ENCODE measurements around the gene WFDC5. TPM values are rescaled to one million over a fixed set of nuclear protein-coding genes. Genes with fewer than 3 reads are reported as not detected.

WFDC5 gene
- total and polyA plus RNA-seq, 12 donors: not detected

DNA sequence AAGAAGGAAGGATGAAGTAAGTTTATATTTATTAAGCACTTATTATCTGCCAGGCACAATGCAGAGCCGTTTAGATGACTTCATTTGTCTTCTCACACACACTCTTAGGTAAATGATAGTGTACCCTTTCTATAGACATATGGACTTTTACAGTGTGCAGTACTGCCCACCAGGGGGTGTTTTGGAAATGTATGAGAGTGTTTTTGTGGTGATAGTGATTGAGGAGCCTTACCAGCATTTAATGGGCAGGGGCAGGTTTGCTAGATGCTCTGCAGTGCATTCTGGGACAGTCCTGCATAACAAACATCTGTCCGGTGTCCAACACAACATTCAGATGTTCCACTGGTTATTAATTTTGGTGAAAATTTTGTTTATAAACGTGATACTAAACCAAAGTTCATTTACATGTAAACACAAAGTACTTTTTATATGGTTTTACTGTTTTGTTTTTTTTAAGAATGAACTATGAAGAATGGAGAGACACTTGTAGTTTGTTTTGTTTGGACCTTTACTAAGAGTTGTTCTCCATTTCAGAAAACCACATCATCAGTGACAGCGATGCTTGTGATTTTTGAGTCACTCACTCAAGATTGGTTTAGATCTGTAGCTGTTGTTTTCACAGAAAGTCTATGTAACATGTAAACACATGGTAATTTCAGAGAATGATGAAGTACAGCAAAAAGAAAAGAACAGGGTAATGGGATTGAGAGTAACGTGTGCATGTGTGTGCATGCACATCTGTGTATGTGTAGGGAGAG lies 33.9 kb downstream of the WFDC5 start:
- Histone ChIP-seq H3K36me3 (replicated peaks in 1 of 2) (peaks cover 0 to 14% of the 10 kb centered on the region in 2 donors), H3K27ac (no peak overlapping the region)

DNA sequence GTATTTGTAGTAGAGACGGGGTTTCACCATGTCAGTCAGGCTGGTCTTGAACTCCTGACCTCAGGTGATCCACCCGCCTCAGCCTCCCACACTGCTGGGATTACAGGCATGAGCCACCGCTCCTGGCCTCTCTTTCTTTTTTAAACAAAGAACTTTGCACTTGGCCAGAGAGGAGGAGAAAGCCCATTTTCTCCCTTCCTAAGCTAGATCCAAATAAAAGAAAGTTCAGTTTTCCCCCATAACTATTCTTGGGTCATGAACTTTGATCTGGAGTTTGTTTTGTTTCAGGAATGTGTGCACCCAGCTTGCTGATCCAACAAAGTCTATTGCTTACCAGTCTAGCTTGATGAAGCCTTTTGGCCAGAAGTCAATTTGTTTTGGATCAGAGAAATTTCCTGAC lies 37.4 kb downstream of the WFDC5 start:
- no peaks in the 10 kb centered on the region for H3K9me3 ChIP-seq (replicated peaks in 1 of 3)
- 79 to 98% (median 91%) methylated on average over 3 of the region's 3 CpGs for WGBS, 4 donors
- DNase-seq: no peak
- TF ChIP-seq, protein P1, sequence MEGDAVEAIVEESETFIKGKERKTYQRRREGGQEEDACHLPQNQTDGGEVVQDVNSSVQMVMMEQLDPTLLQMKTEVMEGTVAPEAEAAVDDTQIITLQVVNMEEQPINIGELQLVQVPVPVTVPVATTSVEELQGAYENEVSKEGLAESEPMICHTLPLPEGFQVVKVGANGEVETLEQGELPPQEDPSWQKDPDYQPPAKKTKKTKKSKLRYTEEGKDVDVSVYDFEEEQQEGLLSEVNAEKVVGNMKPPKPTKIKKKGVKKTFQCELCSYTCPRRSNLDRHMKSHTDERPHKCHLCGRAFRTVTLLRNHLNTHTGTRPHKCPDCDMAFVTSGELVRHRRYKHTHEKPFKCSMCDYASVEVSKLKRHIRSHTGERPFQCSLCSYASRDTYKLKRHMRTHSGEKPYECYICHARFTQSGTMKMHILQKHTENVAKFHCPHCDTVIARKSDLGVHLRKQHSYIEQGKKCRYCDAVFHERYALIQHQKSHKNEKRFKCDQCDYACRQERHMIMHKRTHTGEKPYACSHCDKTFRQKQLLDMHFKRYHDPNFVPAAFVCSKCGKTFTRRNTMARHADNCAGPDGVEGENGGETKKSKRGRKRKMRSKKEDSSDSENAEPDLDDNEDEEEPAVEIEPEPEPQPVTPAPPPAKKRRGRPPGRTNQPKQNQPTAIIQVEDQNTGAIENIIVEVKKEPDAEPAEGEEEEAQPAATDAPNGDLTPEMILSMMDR (IDR thresholded peaks at IDR 0.05): no peak
- TF ChIP-seq POLR2A (IDR thresholded peaks at IDR 0.05): no peak
- intact Hi-C loops (cut with DNase I): no loop called here
- H3K4me1 ChIP-seq (replicated peaks in 1 of 2): no peaks in the 10 kb centered on the region
- H3K36me3 ChIP-seq (replicated peaks in 1 of 2): peaks cover 0 to 26% of the 10 kb centered on the region in 2 donors
- H3K4me3 ChIP-seq: no peak overlapping the region
- no peak overlapping the region for H3K27ac ChIP-seq
- no peaks in the 10 kb centered on the region for H3K27me3 ChIP-seq

More for the DNA sequence above, 33.9 kb downstream of the WFDC5 start:
- no peak for DNase-seq
- TF ChIP-seq, protein P1 (IDR thresholded peaks at IDR 0.05): peak in 1 of 6 experiments; percentile 15
- no peak for TF ChIP-seq POLR2A (IDR thresholded peaks at IDR 0.05)
- no peaks in the 10 kb centered on the region for H3K9me3 ChIP-seq (replicated peaks in 1 of 3)
- intact Hi-C loops (cut with DNase I): no loop called here
- H3K4me3 ChIP-seq: no peak overlapping the region
- H3K27me3 ChIP-seq: no peaks in the 10 kb centered on the region
- WGBS, 4 donors: 89 to 97% (median 92%) methylated on average over 5 of the region's 5 CpGs
- H3K4me1 ChIP-seq (replicated peaks in 1 of 2): no peaks in the 10 kb centered on the region

DNA sequence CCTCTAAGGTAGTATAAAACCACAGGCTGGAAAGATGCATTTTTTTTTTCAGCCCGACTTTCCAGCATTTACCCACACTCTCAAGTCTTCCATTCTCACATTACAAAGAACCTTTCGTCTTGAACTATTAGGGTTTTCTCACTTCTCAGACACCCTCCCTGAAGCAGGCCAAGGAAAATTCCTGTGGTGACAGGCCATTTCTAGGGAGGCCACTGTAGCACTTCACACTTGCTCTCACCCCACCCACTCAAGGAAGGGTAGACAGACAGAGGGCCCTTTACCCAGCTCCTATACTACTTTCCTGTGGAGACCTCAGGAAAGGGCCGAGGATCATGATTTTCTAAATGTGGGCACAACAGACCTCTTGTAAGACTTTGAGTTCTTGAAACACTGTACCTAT lies 41.8 kb downstream of the WFDC5 start:
- no peak for DNase-seq
- intact Hi-C loops (cut with DNase I): no loop called here
- no peak overlapping the region for H3K27ac ChIP-seq
- no peaks in the 10 kb centered on the region for H3K9me3 ChIP-seq (replicated peaks in 1 of 3)
- H3K36me3 ChIP-seq (replicated peaks in 1 of 2): peaks cover 0 to 19% of the 10 kb centered on the region in 2 donors
- 91 to 96% (median 94%) methylated on average over 3 of the region's 3 CpGs for WGBS, 4 donors
- peaks cover 20 to 31% of the 10 kb centered on the region in 2 donors for H3K4me1 ChIP-seq (replicated peaks in 1 of 2)
- no peak overlapping the region for H3K4me3 ChIP-seq
- no peaks in the 10 kb centered on the region for H3K27me3 ChIP-seq
- TF ChIP-seq POLR2A (IDR thresholded peaks at IDR 0.05): no peak
- TF ChIP-seq, protein P1 (IDR thresholded peaks at IDR 0.05): no peak

DNA sequence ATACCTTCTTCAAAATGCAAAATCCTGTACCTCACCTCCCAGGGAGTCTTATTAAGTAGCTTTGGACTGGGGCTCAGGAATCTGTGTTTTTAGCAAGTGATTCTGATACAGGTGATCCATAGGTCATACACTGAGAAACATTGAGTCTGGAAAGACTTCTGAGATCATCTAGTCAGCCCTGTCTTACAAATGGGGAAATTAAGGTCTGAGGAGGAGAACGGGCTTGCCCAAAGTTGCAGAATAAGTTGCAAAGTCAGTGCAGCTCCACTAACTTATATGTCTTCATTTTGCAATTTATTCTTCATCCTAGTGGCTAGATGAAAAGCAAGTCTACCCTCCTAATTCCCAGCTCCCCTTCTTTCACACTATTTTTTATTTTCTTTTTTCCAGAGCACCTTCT lies 42.9 kb downstream of the WFDC5 start:
- no peak for TF ChIP-seq POLR2A (IDR thresholded peaks at IDR 0.05)
- TF ChIP-seq, protein P1 (IDR thresholded peaks at IDR 0.05): no peak
- peaks cover 26 to 41% of the 10 kb centered on the region in 2 donors for H3K4me1 ChIP-seq (replicated peaks in 1 of 2)
- H3K36me3 ChIP-seq (replicated peaks in 1 of 2): peaks cover 0 to 16% of the 10 kb centered on the region in 2 donors
- intact Hi-C loops (cut with DNase I): no loop called here
- H3K27me3 ChIP-seq: no peaks in the 10 kb centered on the region
- H3K9me3 ChIP-seq (replicated peaks in 1 of 3): no peaks in the 10 kb centered on the region
- WGBS, 4 donors: 71 to 100% (median 85%) methylated on average over 1 of the region's 1 CpG
- peak overlapping the region in 1 of 5 donors; percentile 50 for H3K27ac ChIP-seq
- no peak for DNase-seq
- no peak overlapping the region for H3K4me3 ChIP-seq

All from adrenal gland (tissue), 12 donors.